Liver (tissue), 3 donors: Measurements from ENCODE around the gene PIK3R5.

ENCODE experiments used
- CTCF ChIP-seq: fragments of 150-350 bp; IDR thresholded peaks from 2 replicates; pipeline ENCODE4 v1.5.1; 2017; ENCODE audit warnings: improper control_type of control experiment, low read depth, low read length; ENCODE audit not compliant: missing input control
- EGR1 ChIP-seq, 2 donors: IDR thresholded peaks; 2 replicates each; pipeline ENCODE4 v1.6.1; 2016 to 2018; ENCODE audit warnings: antibody characterized with exemption in 2 of 2, low read depth in 2 of 2
- MAX ChIP-seq: IDR thresholded peaks from 2 replicates; pipeline ENCODE4 v1.6.1; 2016; ENCODE audit warnings: antibody characterized with exemption
- RAD21 ChIP-seq, 2 donors: IDR thresholded peaks; 2 replicates each; pipeline ENCODE4 v1.6.1; 2016; ENCODE audit warnings: antibody characterized with exemption in 2 of 2, mild to moderate bottlenecking in 2 of 2
- REST ChIP-seq: IDR thresholded peaks from 2 replicates; pipeline ENCODE4 v1.6.1; 2016; ENCODE audit warnings: antibody characterized with exemption, mild to moderate bottlenecking
- TAF1 ChIP-seq: conservative IDR thresholded peaks from 2 replicates; pipeline ENCODE4 v1.6.1; 2016; ENCODE audit warnings: antibody characterized with exemption, mild to moderate bottlenecking
- YY1 ChIP-seq: IDR thresholded peaks from 2 replicates; pipeline ENCODE4 v1.6.1; 2016; ENCODE audit warnings: antibody characterized with exemption, mild to moderate bottlenecking
- ZBTB33 ChIP-seq: IDR thresholded peaks from 2 replicates; pipeline ENCODE4 v1.6.1; 2016; ENCODE audit warnings: antibody characterized with exemption
- TF ChIP-seq, protein P1 (sequence below): IDR thresholded peaks from 2 replicates; pipeline ENCODE4 v1.6.1; 2016; ENCODE audit warnings: antibody characterized with exemption
- donor health status: healthy.
- donor health status: healthy.

DNA sequence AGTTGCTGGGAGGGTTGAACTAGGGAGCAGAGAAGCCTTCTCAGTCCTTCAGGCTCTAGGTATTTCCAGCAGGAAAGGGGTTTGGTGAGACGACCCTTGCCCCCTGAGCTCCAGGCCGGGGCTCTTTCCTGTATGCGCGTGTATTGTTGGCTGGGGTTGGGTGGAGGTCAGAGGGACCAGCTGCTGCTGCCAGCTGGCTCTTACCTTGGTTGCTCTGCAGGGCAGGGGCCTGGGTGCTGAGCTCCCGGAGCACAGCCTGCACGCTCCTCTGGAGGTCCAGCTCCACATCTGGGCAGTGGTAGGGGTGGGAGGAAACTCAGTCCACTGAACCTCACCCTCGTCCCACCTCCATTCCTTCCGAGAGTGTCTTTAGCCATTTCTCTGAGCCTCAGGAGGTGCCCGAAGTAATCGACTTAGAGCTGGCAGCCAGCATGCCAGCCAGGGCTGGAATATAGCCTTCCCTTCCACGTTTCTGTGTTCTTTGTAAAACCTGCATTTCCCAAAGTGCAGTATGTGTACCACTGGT lies 126.0 kb downstream of the PIK3R5 start:
- TF ChIP-seq TAF1 (no peak), CTCF (no peak), YY1 (no peak), EGR1 (IDR thresholded peaks at IDR 0.05; ENCODE audit: low read depth in 2 of 2) (no peak), ZBTB33 (no peak), RAD21 (IDR thresholded peaks at IDR 0.05) (no peak), MAX (no peak), REST (no peak)
- TF ChIP-seq, protein P1, sequence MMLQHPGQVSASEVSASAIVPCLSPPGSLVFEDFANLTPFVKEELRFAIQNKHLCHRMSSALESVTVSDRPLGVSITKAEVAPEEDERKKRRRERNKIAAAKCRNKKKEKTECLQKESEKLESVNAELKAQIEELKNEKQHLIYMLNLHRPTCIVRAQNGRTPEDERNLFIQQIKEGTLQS = no peak
